Spinal cord (tissue), 10 donors: ENCODE data around the gene MAGEB4. TPM values are rescaled to one million over a fixed set of nuclear protein-coding genes. Genes with fewer than 3 reads are reported as not detected.

Experiments
- DNase-seq, 6 donors: peaks; one replicate each; pipeline versions ENCODE4 v3.0.0 to v3.0.0-alpha.2; 2013 to 2015; ENCODE audit warnings: low spot score in 6 of 6, low read depth in 4 of 6
- H3K27ac ChIP-seq: one replicate; pipeline ENCODE4 v1.5.1; 2013; ENCODE audit warnings: low read depth, low read length, control low read depth
- H3K27me3 ChIP-seq: one replicate; pipeline ENCODE4 v1.6.1; 2013; ENCODE audit warnings: low read length; ENCODE audit not compliant: control insufficient read depth, insufficient read depth
- H3K36me3 ChIP-seq: one replicate; pipeline ENCODE4 v1.6.1; 2013; ENCODE audit warnings: low read length; ENCODE audit not compliant: control insufficient read depth, insufficient read depth
- H3K4me1 ChIP-seq: one replicate; pipeline ENCODE4 v1.6.1; 2013; ENCODE audit warnings: low read length; ENCODE audit not compliant: control insufficient read depth, insufficient read depth
- H3K4me3 ChIP-seq: one replicate; pipeline ENCODE4 v1.5.1; 2013; ENCODE audit warnings: low read depth, low read length, control low read depth
- H3K9me3 ChIP-seq: one replicate; pipeline ENCODE4 v1.6.1; 2013; ENCODE audit warnings: low read length; ENCODE audit not compliant: control insufficient read depth, insufficient read depth
- WGBS: methylation state at CpG from one replicate; pipeline ENCODE4 v1.1.5; 2013; ENCODE audit warnings: missing lambda C conversion rate; ENCODE audit not compliant: insufficient coverage; 5-methylcytosine and 5-hydroxymethylcytosine counted together
- polyA plus RNA-seq, 2 donors: library from polyadenylated mRNA; unstranded; fragments of 120-200 nt; gene quantifications; one replicate each; pipeline ENCODE4 v1.2.1, GENCODE V29; 2013; ENCODE audit not compliant: insufficient read length in 2 of 2
- total RNA-seq, 2 donors: library from RNA; depleted of rRNA in 1 of 2; stranded (reverse); fragments of 120-200 nt in 1 of 2; fragments of >200 nt in 1 of 2; gene quantifications; one replicate each; pipeline versions ENCODE4 v1.2.3 to v1.2.4, GENCODE V29; 2013 to 2014
- donor health status: healthy.

The MAGEB4 gene
- total and polyA plus RNA-seq, 4 donors, result not detected

DNA sequence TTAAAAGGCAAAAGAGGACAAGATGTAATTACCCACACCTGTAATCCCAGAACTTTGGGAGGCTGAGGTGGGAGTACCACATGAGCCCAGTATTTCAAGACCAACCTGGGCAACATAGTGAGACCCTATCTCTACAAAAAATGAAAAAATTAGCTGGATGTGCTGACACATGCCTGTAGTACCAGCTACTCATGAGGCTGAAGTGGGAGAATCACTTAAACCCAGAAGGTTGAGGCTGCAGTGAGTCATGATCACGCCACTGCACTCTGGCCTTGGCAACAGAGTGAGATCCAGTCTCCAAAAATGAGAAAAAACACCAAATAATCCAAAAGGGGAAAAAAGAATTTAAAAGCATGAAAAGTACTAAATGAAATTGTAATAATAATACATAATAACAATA lies 36.6 kb downstream of the MAGEB4 start:
- H3K9me3 ChIP-seq, result no peaks in the 10 kb centered on the region
- H3K27me3 ChIP-seq, result no peaks in the 10 kb centered on the region
- H3K27ac ChIP-seq, result no peak overlapping the region
- whole genome bisulfite sequencing, result no CpG with 5 or more reads among the region's 1 CpG
- H3K36me3 ChIP-seq, result no peaks in the 10 kb centered on the region
- no peaks in the 10 kb centered on the region for H3K4me1 ChIP-seq
- no peak overlapping the region for H3K4me3 ChIP-seq
- DNase-seq, result no peak

GRCh38 chrX:30280428-30280827 lies 38.6 kb downstream of the MAGEB4 start:
- no peaks in the 10 kb centered on the region for H3K4me1 ChIP-seq
- no peaks in the 10 kb centered on the region for H3K27me3 ChIP-seq
- no peaks in the 10 kb centered on the region for H3K36me3 ChIP-seq
- no peak overlapping the region for H3K27ac ChIP-seq
- 100% methylated on average over 1 of the region's 1 CpG for WGBS
- DNase-seq, result no peak
- H3K4me3 ChIP-seq, result no peak overlapping the region
- H3K9me3 ChIP-seq, result no peaks in the 10 kb centered on the region

DNA sequence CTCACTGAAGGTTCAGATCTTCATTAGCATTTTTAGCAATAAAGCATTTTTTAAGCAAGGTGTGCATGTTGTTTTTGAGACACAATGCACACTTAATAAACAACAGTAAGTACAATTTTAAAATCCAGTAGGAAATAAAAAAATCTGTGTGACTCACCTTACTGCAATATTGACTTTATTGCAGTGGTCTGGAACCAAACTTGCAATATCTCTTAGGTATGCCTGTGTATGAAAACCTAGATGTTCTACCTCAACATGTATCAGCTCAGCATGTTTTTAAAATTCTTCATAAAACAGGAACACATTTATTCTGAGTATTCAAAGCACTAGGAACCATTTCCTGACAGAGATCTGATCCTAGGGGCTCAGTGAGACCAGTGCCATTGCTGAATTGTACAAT lies 40.7 kb downstream of the MAGEB4 start:
- no peaks in the 10 kb centered on the region for H3K4me1 ChIP-seq
- no peak overlapping the region for H3K27ac ChIP-seq
- H3K27me3 ChIP-seq, result no peaks in the 10 kb centered on the region
- H3K9me3 ChIP-seq, result no peaks in the 10 kb centered on the region
- no peak for DNase-seq
- no peaks in the 10 kb centered on the region for H3K36me3 ChIP-seq
- no peak overlapping the region for H3K4me3 ChIP-seq

DNA sequence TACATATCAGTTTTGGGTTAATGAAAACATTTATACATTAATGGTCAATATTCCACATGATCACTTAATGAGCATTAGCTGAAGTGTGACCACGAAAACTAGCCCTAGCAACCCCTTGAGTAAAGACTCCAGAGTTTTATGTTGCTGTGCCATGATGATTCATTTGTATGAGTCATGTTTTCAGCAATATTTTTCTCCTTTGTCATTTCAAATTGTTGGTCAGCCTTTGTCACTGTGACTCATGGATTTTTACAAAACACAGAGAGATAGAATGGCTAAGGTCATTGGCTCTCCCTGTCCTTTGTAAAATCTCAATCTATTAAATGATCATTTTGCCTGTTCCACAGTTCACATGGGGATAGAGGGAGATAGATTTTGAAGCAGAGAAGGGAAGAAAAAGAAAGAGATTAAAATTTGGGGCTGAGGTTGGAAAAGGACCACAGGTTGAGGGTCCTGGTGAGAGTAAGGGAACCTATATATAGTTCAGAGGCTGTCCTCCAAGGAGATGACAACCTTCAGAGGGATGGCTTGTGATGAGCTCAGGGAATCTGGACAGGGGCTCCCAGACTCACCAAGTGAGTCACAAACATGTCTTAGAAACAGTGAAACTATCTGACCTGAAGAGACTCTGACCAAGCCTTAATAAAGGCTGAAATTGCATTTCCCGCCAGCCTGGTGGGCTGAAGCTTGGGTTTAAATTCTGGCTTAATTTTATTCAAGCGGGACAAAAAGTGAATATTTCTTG lies 41.8 kb downstream of the MAGEB4 start:
- Histone ChIP-seq H3K27me3 (no peaks in the 10 kb centered on the region), H3K4me3 (no peak overlapping the region), H3K4me1 (no peaks in the 10 kb centered on the region), H3K27ac (no peak overlapping the region), H3K9me3 (no peaks in the 10 kb centered on the region), H3K36me3 (no peaks in the 10 kb centered on the region)
- no CpG with 5 or more reads among the region's 3 CpGs for WGBS
- DNase-seq, result no peak

Other genes with a start within 250 kb of the MAGEB4 start
- not detected for gene MAGEB2, start 26.4 kb upstream of the MAGEB4 start, total RNA-seq
- gene MAGEB2, start 26.4 kb upstream of the MAGEB4 start, polyA plus RNA-seq, result not detected
- gene MAGEB3, start 11.3 kb upstream of the MAGEB4 start, total RNA-seq, result not detected
- gene MAGEB3, start 11.3 kb upstream of the MAGEB4 start, polyA plus RNA-seq, result not detected
- not detected for gene MAGEB1, start 5.1 kb downstream of the MAGEB4 start, total RNA-seq
- not detected for gene MAGEB1, start 5.1 kb downstream of the MAGEB4 start, polyA plus RNA-seq
- gene NR0B1, start 67.4 kb downstream of the MAGEB4 start, total RNA-seq, result 1 to 10 TPM; 1.4 to 2.3 TPM
- 1 to 10 TPM; 4.8 to 5.2 TPM for gene NR0B1, start 67.4 kb downstream of the MAGEB4 start, polyA plus RNA-seq